HepG2 (cell line): ENCODE results near the gene NCBP3. TPM values are rescaled to one million over a fixed set of nuclear protein-coding genes. Genes with fewer than 3 reads are reported as not detected.

Experiments
- FOXP1 ChIP-seq, 2 experiments: fragments of 450-650 bp in 1 of 2; IDR thresholded peaks; 2 replicates each; pipeline ENCODE4 v1.6.1; 2017 to 2018; ENCODE audit warnings: antibody characterized with exemption in 1 of 2
- HDAC2 ChIP-seq: sonication (generic); formaldehyde crosslinking; IDR thresholded peaks from 2 replicates; pipeline ENCODE4 v1.4.0; 2020; ENCODE audit warnings: missing genetic modification reagents
- KDM2A ChIP-seq: sonication (generic); formaldehyde crosslinking; IDR thresholded peaks from 2 replicates; pipeline ENCODE4 v1.4.0; 2020; ENCODE audit warnings: low read depth, missing genetic modification reagents, borderline replicate concordance
- MYC ChIP-seq: sonication (generic); formaldehyde crosslinking; IDR thresholded peaks from 2 replicates; pipeline ENCODE4 v1.9.0; 2021; ENCODE audit warnings: missing genetic modification reagents, borderline replicate concordance
- PCBP2 ChIP-seq: fragments of 200-400 bp; formaldehyde crosslinking; optimal IDR thresholded peaks from 2 replicates; pipeline ENCODE3; 2018; ENCODE audit warnings: low read length, low read depth; ENCODE audit not compliant: poor library complexity, severe bottlenecking
- RBAK ChIP-seq: sonication (generic); formaldehyde crosslinking; IDR thresholded peaks from 2 replicates; pipeline ENCODE4 v1.5.1; 2020; ENCODE audit warnings: mild to moderate bottlenecking, missing genetic modification reagents
- SNAI1 ChIP-seq: sonication (generic); formaldehyde crosslinking; IDR thresholded peaks from 2 replicates; pipeline ENCODE4 v1.5.0; 2020; ENCODE audit warnings: mild to moderate bottlenecking, missing genetic modification reagents, borderline replicate concordance
- SPEN ChIP-seq: sonication (generic); formaldehyde crosslinking; IDR thresholded peaks from 2 replicates; pipeline ENCODE4 v1.5.1; 2020; ENCODE audit warnings: low read depth, mild to moderate bottlenecking, missing genetic modification reagents
- YY1 ChIP-seq: IDR thresholded peaks from 2 replicates; pipeline ENCODE4 v1.6.1; 2011; ENCODE audit warnings: low read length, low read depth, moderate library complexity, mild to moderate bottlenecking; ENCODE audit not compliant: insufficient read depth, insufficient replicate concordance
- ZBTB40 ChIP-seq, 2 experiments: fragments of 450-650 bp in 1 of 2; sonication (generic) in 1 of 2; formaldehyde crosslinking in 1 of 2; IDR thresholded peaks; 2 replicates each; pipeline versions ENCODE4 v1.6.1 to v1.8.0; 2016 to 2022; ENCODE audit warnings: antibody characterized with exemption in 1 of 2, mild to moderate bottlenecking in 1 of 2, missing genetic modification reagents in 1 of 2
- ZNF431 ChIP-seq: sonication (generic); formaldehyde crosslinking; IDR thresholded peaks from 2 replicates; pipeline ENCODE4 v1.9.0; 2022; ENCODE audit warnings: missing genetic modification reagents, low read depth, mild to moderate bottlenecking, borderline replicate concordance
- ZNF747 ChIP-seq: sonication (generic); formaldehyde crosslinking; IDR thresholded peaks from 2 replicates; pipeline ENCODE4 v1.8.1; 2023; ENCODE audit warnings: missing genetic modification reagents, mild to moderate bottlenecking, borderline replicate concordance
- polyA plus RNA-seq, 8 experiments: library from polyadenylated mRNA; depleted of rRNA in 3 of 8; stranded (reverse) in 7 of 8; unstranded in 1 of 8; fragments of >200 nt; fragmentation: Illumina TruSeq in 4 of 8; extraction: Trizol in 4 of 8; gene quantifications; 2 replicates each; pipeline versions ENCODE4 v1.2.1 to v1.2.3, GENCODE V29; 2011 to 2016; ENCODE audit warnings: low read depth in 4 of 8, missing spikeins in 1 of 8, mixed read lengths in 1 of 8; ENCODE audit not compliant: insufficient read depth in 1 of 8
- total RNA-seq, 5 experiments: library from RNA; depleted of rRNA; stranded (reverse); fragments of >200 nt; fragmentation: Illumina TruSeq; extraction: Trizol; gene quantifications; 2 replicates each; pipeline ENCODE4 v1.2.3, GENCODE V29; 2016; ENCODE audit warnings: low read depth in 1 of 5
- TF ChIP-seq, protein P1 (sequence below): fragments of 450-650 bp; IDR thresholded peaks from 2 replicates; pipeline ENCODE4 v1.6.1; 2017; ENCODE audit warnings: mild to moderate bottlenecking
- TF ChIP-seq, protein P2 (sequence below): sonication (generic); formaldehyde crosslinking; conservative IDR thresholded peaks from 2 replicates; pipeline ENCODE4 v1.8.1; 2023; ENCODE audit warnings: missing genetic modification reagents

Gene NCBP3
- total and polyA plus RNA-seq, 2 of the 13 experiments (the other 11 are each of a cell fraction or from before 2014, with no cell fraction given): 19.5 to 24.8 TPM

GRCh38 chr17:3794557-3795389 lies 51.3 kb downstream of the NCBP3 start (continued):
- TF ChIP-seq, protein P1, sequence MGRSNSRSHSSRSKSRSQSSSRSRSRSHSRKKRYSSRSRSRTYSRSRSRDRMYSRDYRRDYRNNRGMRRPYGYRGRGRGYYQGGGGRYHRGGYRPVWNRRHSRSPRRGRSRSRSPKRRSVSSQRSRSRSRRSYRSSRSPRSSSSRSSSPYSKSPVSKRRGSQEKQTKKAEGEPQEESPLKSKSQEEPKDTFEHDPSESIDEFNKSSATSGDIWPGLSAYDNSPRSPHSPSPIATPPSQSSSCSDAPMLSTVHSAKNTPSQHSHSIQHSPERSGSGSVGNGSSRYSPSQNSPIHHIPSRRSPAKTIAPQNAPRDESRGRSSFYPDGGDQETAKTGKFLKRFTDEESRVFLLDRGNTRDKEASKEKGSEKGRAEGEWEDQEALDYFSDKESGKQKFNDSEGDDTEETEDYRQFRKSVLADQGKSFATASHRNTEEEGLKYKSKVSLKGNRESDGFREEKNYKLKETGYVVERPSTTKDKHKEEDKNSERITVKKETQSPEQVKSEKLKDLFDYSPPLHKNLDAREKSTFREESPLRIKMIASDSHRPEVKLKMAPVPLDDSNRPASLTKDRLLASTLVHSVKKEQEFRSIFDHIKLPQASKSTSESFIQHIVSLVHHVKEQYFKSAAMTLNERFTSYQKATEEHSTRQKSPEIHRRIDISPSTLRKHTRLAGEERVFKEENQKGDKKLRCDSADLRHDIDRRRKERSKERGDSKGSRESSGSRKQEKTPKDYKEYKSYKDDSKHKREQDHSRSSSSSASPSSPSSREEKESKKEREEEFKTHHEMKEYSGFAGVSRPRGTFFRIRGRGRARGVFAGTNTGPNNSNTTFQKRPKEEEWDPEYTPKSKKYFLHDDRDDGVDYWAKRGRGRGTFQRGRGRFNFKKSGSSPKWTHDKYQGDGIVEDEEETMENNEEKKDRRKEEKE: no peak
- TF ChIP-seq ZBTB40 (IDR thresholded peaks at IDR 0.05) (no peak), ZBTB40 (CRISPR knock-in tag; IDR thresholded peaks at IDR 0.05) (peak; percentile 16; the same call in 1 of the 2 replicates), YY1 (no peak), ZNF747 (CRISPR knock-in tag) (peak; percentile 62; the same call in 1 of the 2 replicates), PCBP2 (no peak), SPEN (peak; percentile 68; the same call in 1 of the 2 replicates), MYC (CRISPR knock-in tag) (peak; percentile 61; the same call in 1 of the 2 replicates), HDAC2 (CRISPR knock-in tag) (peak; percentile 22; the same call in 1 of the 2 replicates), FOXP1 (IDR thresholded peaks at IDR 0.05) (no peak), FOXP1 (CRISPR knock-in tag; IDR thresholded peaks at IDR 0.05) (peak; percentile 18; the same call in 1 of the 2 replicates), SNAI1 (CRISPR knock-in tag) (no peak), ZNF431 (CRISPR knock-in tag) (peak; percentile 55; the same call in 1 of the 2 replicates), KDM2A (CRISPR knock-in tag) (peak; percentile 48; the same call in 1 of the 2 replicates), RBAK (CRISPR knock-in tag) (no peak)
- TF ChIP-seq, protein P2, sequence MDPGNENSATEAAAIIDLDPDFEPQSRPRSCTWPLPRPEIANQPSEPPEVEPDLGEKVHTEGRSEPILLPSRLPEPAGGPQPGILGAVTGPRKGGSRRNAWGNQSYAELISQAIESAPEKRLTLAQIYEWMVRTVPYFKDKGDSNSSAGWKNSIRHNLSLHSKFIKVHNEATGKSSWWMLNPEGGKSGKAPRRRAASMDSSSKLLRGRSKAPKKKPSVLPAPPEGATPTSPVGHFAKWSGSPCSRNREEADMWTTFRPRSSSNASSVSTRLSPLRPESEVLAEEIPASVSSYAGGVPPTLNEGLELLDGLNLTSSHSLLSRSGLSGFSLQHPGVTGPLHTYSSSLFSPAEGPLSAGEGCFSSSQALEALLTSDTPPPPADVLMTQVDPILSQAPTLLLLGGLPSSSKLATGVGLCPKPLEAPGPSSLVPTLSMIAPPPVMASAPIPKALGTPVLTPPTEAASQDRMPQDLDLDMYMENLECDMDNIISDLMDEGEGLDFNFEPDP (CRISPR knock-in tag): no peak
